Activated naive CD4-positive, alpha-beta T cell treated with Interleukin-2 at 50 U/mL for 16 hours (primary cell): ENCODE measurements around the gene TNRC6B.
"Not testable (repeated sequence)": the region's sequence is repeated elsewhere in the genome, so short reads cannot be mapped to it uniquely, and the experiment has no call there.

Source experiments
- DNase-seq: peaks from one replicate; pipeline ENCODE4 v3.0.0-alpha.2; 2020

Gene TNRC6B, protein sequence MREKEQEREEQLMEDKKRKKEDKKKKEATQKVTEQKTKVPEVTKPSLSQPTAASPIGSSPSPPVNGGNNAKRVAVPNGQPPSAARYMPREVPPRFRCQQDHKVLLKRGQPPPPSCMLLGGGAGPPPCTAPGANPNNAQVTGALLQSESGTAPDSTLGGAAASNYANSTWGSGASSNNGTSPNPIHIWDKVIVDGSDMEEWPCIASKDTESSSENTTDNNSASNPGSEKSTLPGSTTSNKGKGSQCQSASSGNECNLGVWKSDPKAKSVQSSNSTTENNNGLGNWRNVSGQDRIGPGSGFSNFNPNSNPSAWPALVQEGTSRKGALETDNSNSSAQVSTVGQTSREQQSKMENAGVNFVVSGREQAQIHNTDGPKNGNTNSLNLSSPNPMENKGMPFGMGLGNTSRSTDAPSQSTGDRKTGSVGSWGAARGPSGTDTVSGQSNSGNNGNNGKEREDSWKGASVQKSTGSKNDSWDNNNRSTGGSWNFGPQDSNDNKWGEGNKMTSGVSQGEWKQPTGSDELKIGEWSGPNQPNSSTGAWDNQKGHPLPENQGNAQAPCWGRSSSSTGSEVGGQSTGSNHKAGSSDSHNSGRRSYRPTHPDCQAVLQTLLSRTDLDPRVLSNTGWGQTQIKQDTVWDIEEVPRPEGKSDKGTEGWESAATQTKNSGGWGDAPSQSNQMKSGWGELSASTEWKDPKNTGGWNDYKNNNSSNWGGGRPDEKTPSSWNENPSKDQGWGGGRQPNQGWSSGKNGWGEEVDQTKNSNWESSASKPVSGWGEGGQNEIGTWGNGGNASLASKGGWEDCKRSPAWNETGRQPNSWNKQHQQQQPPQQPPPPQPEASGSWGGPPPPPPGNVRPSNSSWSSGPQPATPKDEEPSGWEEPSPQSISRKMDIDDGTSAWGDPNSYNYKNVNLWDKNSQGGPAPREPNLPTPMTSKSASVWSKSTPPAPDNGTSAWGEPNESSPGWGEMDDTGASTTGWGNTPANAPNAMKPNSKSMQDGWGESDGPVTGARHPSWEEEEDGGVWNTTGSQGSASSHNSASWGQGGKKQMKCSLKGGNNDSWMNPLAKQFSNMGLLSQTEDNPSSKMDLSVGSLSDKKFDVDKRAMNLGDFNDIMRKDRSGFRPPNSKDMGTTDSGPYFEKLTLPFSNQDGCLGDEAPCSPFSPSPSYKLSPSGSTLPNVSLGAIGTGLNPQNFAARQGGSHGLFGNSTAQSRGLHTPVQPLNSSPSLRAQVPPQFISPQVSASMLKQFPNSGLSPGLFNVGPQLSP (N-terminal part only)

DNA sequence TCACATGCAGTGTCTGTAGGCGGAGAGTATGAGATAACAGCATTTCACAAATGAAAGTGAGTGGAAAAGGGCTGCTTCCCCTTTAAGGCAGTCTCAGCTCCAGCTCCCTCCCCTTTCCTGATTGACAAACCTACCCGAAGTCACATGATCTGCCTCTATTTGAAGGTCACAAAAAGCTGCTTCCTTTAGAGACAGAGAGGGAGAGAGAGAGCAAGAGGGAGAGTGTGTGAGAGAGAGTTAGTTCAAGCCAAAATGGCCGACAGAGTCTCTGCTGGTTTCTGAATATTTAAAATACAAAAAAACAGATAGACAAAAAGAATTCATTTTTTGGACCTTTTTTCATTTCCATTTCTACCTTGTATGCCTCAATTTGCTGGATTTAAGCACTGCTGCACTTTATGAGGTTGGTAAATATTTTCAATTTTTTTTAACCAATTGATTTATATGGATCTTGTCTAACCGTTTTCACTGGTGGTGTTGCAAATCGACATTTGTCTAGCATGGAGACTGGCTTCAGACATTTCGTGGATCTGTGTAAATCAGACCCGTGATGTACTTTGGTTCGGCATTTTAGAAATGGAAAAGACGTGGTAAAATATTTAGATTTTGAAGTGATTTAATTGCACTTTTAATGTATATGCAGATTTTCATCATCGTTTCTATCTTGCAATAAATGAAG, at the start of gene TNRC6B:
TSS of gene TNRC6B (plus strand) at position 188 of the 679 bp plus-strand sequence. CDS start at position 399, 211 bp downstream.
- DNase-seq: peak; percentile 74

- DNase-seq: no peak
Observed at GRCh38 chr22:40128989-40129388, 48.7 kb upstream of the TNRC6B start.

GRCh38 chr22:40137132-40137531, 40.6 kb upstream of the TNRC6B start:
- no peak for DNase-seq

DNA sequence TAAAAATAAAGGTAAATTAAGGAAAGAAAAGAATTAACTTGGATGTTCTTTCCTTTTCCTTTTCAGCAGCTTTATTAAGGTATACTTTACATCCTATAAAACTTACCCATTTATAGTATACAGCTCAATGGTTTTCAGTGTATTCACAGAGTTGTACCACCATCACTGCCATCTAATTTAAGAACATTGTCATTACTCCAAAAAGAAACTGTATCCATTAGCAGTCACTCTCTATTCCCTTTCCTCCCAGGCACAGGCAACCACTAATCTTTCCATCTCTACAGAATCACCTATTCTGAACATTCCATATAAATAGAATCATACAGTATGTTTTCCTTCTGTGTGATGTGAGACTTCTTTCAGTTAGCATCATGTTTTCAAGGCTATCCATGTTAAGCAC, 38.9 kb upstream of the TNRC6B start:
- no peak for DNase-seq

DNA sequence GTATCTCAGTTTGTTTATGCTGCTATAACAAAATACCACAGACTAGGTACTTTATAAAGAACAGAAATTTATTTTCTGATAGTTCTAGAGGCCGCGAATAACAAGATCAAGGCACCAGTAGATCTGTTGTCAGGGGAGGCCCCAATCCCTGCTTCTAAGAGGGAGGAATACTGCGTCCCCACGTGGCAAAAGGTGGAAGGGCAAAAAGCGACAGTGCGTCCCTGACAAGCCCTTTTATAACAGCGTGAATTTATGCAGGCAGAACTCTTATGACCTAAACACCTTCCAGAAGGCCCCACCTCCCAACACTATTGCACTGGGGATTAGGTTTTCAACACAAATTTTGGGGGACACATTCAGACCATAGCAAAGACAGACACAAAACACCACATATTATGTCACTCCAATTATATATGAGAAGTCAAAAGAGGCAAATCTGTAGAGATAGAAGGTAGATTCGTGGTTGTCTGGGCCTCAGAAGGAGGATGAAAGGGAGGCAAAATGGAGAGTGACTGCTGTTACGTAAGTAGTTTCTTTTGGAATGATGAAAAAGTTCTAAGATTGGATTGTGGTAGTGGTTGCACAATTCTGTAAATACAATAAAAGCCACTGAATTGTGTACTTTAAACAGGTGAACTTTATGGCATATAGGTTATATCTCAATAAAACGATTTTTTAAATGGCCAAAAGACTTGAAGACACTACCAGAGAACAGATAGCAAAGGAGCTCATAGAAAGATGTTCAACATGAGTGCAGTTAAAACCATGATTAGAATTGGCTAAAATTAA, 30.1 kb upstream of the TNRC6B start:
- no peak for DNase-seq

DNA sequence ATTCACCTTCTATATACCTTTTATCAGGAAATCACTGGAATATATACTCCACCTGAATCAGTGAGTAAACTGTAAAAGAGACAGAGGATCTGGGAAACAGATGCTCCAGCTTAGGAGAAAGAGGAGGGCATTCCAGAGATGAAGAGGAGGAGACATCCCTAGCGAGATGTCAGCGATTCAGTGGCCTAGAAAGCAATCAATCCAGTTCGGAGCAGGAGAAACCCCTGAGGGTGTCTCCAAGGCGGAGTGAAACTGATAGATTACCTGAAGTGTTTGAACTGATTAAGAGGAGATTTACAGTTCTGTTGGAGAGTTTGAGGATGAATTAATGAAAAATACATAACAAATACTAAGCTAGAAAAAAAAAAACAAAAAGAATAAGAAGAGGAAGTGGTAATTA, 24.5 kb upstream of the TNRC6B start:
- DNase-seq: no peak

GRCh38 chr22:40153705-40154104, 24.0 kb upstream of the TNRC6B start:
- DNase-seq: no peak

- DNase-seq: no peak
Observed at GRCh38 chr22:40156001-40156516, 21.7 kb upstream of the TNRC6B start.

GRCh38 chr22:40156682-40157081, 21.0 kb upstream of the TNRC6B start:
- not testable (repeated sequence) for DNase-seq

DNA sequence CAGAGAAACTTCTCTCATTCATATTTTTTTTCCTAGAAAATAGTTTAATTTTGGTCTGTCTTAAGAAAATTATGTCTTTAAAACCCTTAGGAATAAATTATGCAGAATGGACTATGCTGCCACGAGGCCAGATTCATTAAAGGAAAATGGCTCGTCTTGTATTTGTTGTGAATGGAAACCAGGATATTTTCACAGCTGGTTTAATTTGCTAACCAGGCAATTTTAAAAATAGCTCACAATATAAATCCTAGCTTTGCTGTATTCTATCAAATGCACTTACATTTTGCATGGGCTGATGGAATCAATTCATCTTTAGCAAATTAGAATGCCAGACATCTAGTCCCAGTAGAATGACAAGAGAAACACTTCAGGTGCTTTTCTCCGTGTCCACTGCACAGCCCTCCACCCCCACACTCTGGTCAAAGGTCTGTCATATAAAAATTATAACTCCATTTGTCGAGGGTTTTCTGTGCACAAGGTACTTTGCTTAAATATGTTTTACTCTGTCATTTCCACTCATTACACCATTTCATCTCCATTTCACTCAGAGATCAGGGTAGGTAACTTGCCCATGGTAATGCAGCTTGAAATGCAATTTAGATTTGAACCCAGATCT, 20.3 kb upstream of the TNRC6B start:
- no peak for DNase-seq

DNA sequence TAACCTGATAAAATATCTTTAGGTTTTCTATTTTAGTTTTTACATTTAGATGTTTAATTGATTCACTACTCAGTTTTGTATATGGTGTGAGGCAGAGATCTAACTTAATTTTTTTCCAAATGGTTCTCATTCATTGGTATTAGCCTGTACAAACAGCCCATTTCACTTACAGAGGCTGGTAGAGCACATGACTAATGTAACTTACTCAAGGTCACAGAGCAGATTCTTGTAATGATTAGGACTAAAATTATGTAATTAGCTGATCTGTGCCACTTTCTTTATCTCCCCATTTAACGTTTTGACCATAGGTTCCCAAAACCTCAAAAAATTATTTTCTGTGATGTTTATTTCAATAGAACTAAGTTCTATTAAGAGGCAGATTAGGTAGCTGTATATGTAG, 16.5 kb upstream of the TNRC6B start:
- DNase-seq: no peak

GRCh38 chr22:40165537-40165936, 12.2 kb upstream of the TNRC6B start:
- DNase-seq: not testable (repeated sequence)

DNA sequence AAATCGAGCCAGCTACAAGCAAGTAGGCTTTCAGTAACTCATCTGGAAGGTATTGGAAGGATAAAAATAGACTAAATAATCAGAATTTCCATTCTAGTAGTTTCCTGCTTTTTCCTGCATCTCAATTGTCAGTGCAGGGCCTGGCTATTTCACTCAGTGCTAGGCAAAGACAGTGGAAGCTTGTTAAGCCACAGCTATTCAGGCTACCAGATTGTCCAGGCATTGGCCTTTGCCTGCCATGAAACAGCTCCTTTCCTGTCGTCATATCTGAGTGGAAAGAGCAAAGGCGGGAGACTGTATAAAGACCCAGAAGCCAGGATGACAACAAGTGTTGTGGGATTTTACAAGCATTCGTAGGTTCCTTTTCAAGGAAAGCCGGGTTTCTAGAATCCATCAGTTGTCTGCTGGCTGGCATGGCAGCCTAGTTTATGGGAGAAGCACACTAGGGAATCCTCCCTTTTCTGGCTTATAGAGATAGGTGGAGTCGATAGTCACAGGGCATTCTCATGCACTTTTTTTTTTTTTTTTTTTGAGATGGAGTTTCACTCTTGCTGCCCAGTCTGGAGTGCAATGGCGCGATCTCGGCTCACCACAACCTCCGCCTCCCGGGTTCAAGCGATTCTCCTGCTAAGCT, 2.0 kb upstream of the TNRC6B start:
- no peak for DNase-seq

- DNase-seq: peak; percentile 81
Observed at GRCh38 chr22:40176921-40177737, 596 bp upstream of the TNRC6B start.

DNA sequence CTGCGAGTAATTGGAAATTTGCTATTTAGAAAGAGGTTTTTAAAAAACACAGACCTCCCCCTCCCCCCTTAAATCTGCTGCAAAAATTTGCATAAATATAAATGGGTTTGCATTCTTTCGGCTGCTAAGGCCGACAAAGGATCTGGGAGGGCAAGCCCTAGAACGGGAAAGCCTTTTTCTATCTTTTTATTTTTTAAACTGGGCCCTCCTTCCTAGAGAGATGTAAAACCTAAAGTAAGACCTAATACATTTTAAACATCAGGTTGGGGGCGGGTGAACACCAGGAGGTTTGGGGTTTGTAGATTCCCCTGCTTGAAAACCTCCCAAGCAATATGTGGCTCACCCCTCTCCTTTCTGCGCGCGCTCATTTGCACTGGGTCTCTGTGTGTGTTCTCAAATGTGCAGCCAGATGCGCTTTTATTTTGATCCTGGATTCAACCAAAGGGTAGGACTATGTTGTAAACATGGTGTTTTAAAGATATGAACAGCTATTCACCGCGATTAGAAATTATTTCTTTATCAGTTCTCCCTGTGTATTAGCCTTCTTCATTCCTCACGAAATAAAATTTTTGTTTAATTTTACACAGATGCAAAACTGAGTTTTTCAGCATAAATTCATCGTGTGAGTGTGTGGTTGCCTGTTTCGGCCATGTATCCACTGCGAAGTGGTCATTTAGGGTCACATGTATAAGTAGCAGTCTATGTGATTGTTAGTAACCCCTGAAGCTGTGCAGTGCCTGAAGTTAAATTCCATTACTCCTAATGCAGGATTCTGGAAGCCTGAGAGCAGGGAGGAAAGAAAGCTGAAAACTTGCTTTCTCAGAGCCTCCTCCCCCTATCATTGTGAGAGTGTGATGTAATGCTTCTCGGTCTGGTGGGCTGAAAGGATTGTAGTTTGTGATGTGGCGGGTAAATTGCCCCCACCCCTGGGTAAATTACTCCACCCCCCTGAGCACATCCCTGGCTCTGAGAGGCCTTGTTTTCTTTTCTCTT, 988 bp downstream of the TNRC6B start:
- DNase-seq: peak; percentile 32

GRCh38 chr22:40179526-40179925, 1.8 kb downstream of the TNRC6B start:
- DNase-seq: no peak

DNA sequence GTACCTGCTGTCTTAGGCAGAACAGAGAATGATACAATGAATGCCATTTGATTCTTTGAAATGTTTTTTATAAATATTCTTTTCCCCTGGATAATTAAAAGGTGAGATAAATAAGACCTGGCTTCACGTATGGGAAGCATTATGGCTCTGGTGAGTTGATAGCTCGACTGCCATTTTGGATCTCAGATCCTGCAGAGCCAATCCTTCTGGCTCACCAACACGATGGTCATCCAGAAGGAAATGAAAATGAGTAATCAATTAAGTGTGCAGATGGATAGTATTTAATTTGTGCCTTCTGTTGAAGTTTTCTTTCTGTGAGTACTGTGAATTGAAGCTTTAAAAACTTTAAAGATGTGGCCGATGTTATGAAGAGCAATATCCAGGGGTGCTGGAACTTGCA, 2.7 kb downstream of the TNRC6B start:
- DNase-seq: no peak

DNA sequence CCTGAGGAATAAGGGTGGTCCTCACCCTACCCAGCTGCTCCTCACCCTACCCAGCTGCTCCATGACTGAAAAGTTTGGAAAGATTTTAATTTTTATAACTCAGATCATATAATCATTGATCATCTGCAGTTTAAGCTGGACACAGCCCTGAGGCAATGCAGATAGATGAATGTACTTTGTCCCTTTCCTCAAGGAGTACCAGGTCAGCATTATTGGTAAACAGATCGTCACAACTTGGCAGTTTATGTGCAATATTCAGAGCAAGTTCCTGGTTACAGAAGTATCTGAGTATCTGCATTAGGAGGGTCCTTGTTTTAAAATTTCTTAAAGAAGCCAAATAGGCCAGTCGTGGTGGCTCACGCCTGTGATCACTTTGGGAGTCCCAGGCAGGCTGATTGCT, 3.6 kb downstream of the TNRC6B start:
- no peak for DNase-seq
